Calu3 (cell line): ENCODE data around the gene GPR108. TPM values are rescaled to one million over a fixed set of nuclear protein-coding genes. Genes with fewer than 3 reads are reported as not detected.

Source experiments
- BruUV-seq: library from RNA; stranded (reverse); fragments of 400-500 nt; replicated peaks from 2 replicates; lab custom pipeline; 2021; lab: Mats Ljungman, UMichigan
- CTCF ChIA-PET: fragments of 300-600 bp; sonication (Branson Sonifier 250); formaldehyde crosslinking; loops from one replicate; lab custom pipeline; 2022; ENCODE audit warnings: antibody characterized with exemption; lab: Charles Lee
- DNase-seq: peaks from one replicate; pipeline ENCODE4 v3.0.0; 2022
- H3K27ac Mint-ChIP-seq: one replicate; pipeline ENCODE4 v1.8.0; 2022; ENCODE audit warnings: mixed read lengths; ENCODE audit not compliant: unreplicated experiment
- H3K27me3 Mint-ChIP-seq: one replicate; pipeline ENCODE4 v1.8.0; 2022; ENCODE audit warnings: mixed read lengths; ENCODE audit not compliant: unreplicated experiment
- H3K36me3 Mint-ChIP-seq: one replicate; pipeline ENCODE4 v1.8.0; 2022; ENCODE audit warnings: mild to moderate bottlenecking, moderate library complexity, mixed read lengths; ENCODE audit not compliant: insufficient read depth, unreplicated experiment
- H3K4me1 Mint-ChIP-seq: one replicate; pipeline ENCODE4 v1.8.0; 2022; ENCODE audit warnings: mild to moderate bottlenecking, low read depth, mixed read lengths; ENCODE audit not compliant: unreplicated experiment
- H3K4me3 Mint-ChIP-seq: one replicate; pipeline ENCODE4 v1.8.0; 2022; ENCODE audit warnings: mild to moderate bottlenecking, low read depth, moderate library complexity, mixed read lengths; ENCODE audit not compliant: unreplicated experiment
- H3K9me3 Mint-ChIP-seq: one replicate; pipeline ENCODE4 v1.8.0; 2022; ENCODE audit warnings: low read depth, mixed read lengths; ENCODE audit not compliant: unreplicated experiment
- CTCF ChIP-seq: fragments of 200-600 bp; IDR thresholded peaks from one replicate; pipeline ENCODE4 v1.8.0; 2022; ENCODE audit warnings: antibody characterized with exemption; ENCODE audit not compliant: unreplicated experiment
- intact Hi-C: fragments of 100-400 bp; cut with micrococcal nuclease; formaldehyde crosslinking; loops from one replicate; pipeline ENCODE4 v1.10.0; 2022; ENCODE audit not compliant: unreplicated experiment
- total RNA-seq: library from RNA; stranded (reverse); gene quantifications from 2 replicates; pipeline ENCODE4 v1.2.3, GENCODE V29; 2022

The GPR108 gene
- total RNA-seq, 1 experiment from 2014 or later = 67.7 TPM

DNA sequence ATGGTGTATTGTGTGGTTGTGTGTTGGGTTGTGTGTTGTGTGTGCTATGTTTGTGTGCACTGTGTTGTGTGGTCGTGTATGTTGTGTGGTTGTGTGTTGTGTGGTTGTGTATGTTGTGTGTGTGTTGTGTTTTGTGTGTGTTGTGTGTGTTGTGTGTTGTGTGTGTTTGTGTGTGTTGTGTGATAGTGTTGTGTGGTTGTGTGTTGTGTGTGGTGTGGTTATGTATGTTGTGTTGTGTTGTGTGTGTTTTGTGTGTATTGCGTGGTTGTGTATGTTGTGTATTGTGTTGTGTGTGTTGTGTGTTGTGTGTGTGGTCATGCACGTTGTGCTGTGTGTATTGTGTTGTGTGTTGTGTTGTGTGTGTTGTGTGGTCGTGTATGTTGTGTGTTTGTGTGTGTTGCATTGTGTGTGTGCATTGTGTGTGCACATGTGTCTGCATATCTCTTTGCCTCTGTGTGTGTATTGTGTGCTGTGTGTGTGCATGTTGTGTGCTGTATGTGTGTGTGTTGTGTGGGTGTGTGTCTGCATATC lies 19.9 kb downstream of the GPR108 start:
- CTCF ChIA-PET = no interaction called here
- BruUV-seq = no TSS peak
- H3K4me1 Mint-ChIP-seq = peaks cover 46% of the 10 kb centered on the region

DNA sequence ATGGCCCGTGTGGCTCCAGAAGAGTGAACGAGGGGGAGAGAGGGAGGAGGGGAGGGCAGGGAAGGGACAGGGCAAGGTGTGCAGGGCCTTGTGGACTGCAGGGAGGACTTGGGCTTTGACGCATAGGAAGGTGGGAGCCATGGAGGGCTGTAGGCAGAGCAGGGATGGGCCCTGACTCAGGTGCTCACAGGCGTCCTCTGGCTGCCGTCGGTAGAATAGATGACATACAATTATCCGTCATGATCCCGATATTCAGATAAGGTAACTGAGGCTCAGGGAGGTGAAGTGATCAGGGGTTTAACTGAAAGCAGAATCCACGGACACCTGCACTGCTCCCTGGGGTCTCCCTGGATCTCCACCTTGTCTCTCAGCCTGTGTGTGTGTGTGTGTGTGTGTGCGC lies 20.3 kb downstream of the GPR108 start:
- BruUV-seq = TSS peak; percentile 23
- Mint-ChIP-seq H3K36me3 (peaks cover 45% of the 10 kb centered on the region), H3K4me1 (peaks cover 43% of the 10 kb centered on the region)

More for the DNA sequence above, 19.9 kb downstream of the GPR108 start:
- peaks cover 4% of the 10 kb centered on the region for H3K9me3 Mint-ChIP-seq
- TF ChIP-seq CTCF = no peak
- DNase-seq = no peak
- intact Hi-C loops = no loop called here
- H3K27me3 Mint-ChIP-seq = no peaks in the 10 kb centered on the region
- peak overlapping the region; percentile 82 for H3K4me3 Mint-ChIP-seq
- H3K27ac Mint-ChIP-seq = peak overlapping the region; percentile 60
- H3K36me3 Mint-ChIP-seq = peaks cover 44% of the 10 kb centered on the region

DNA sequence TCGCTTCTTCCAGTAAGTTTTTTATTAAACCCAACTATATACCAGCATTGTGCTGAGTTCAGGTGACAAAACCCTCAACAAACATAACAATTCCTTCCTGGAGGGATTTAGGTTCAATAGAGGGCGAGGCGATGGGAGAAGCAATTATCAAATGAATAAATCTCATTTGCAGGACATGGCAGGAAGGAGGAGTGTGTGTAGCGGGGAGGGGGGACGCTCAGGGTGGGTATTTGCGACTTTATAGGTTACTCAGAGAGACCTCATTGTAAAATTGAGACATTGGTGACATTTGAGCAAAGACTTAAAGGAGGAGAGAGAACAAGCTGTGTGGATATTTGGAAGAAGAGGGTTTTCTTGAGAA lies 20.8 kb downstream of the GPR108 start:
- no peak for DNase-seq
- H3K4me1 Mint-ChIP-seq = peaks cover 39% of the 10 kb centered on the region
- intact Hi-C loops = no loop called here
- no peak for TF ChIP-seq CTCF
- H3K36me3 Mint-ChIP-seq = peaks cover 45% of the 10 kb centered on the region
- H3K27ac Mint-ChIP-seq = no peak overlapping the region
- H3K9me3 Mint-ChIP-seq = peaks cover 4% of the 10 kb centered on the region
- no peak overlapping the region for H3K4me3 Mint-ChIP-seq
- CTCF ChIA-PET = interaction anchor here (0.7 kb wide), 1 partner anchor 1573 kb away, joined by 3 read pairs; no protein-coding TSS in a partner anchor
- no peaks in the 10 kb centered on the region for H3K27me3 Mint-ChIP-seq
- no TSS peak for BruUV-seq

More for the DNA sequence above, 20.3 kb downstream of the GPR108 start:
- Mint-ChIP-seq H3K27ac (peak overlapping the region; percentile 60), H3K9me3 (peaks cover 4% of the 10 kb centered on the region), H3K27me3 (no peaks in the 10 kb centered on the region), H3K4me3 (peak overlapping the region; percentile 82)
- no peak for TF ChIP-seq CTCF
- DNase-seq = no peak
- CTCF ChIA-PET = interaction anchor here (0.7 kb wide), 1 partner anchor 1573 kb away, joined by 3 read pairs; no protein-coding TSS in a partner anchor
- intact Hi-C loops = no loop called here

DNA sequence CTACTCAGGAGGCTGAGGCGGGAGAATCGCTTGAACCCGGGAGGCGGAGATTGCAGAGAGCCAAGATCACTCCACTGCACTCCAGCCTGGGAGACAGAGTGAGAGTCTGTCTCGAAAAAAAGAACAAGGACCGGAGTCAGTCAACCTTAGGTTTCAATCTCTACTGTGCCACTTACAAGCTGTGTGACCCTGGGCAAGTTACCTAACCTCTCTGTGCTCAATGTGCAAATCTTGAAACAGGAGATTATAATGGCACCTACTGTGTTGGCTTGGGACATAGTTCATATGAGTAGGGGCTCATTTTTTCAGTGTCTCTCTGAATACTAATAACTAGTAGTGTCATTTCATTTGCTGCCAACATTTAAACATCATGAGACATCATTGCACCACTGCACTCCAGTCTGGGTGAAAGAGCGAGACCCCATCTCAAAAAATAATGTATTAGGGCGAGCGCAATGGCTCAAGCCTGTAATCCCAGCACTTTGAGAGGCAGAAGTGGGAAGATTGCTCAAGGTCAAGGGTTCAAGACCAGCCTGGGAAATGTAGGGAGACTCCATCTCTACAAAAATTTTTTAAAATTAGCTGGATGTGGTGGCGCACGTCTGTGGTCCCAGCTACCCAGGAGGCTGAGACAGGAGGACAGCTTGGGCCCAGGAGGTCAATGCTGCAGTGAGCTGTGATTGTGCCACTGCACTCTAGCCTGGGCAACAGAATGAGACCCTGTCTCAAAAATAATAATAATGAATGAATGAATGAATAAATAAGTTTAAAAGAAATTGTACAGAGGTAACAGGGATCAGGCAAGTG lies 22.4 kb downstream of the GPR108 start:
- peaks cover 41% of the 10 kb centered on the region for H3K36me3 Mint-ChIP-seq
- no peak for DNase-seq

More for the DNA sequence above, 22.4 kb downstream of the GPR108 start:
- no TSS peak for BruUV-seq
- CTCF ChIA-PET = interaction anchor here (0.6 kb wide), 1 partner anchor 57 kb away, joined by 3 read pairs; no protein-coding TSS in a partner anchor
- Mint-ChIP-seq H3K27ac (no peak overlapping the region), H3K4me3 (no peak overlapping the region), H3K4me1 (peaks cover 23% of the 10 kb centered on the region), H3K9me3 (peaks cover 4% of the 10 kb centered on the region), H3K27me3 (no peaks in the 10 kb centered on the region)
- TF ChIP-seq CTCF = no peak
- intact Hi-C loops = no loop called here
